NCI-H226 (cell line): Measurements from ENCODE around the gene NEUROD1.

Experiments used
- DNase-seq: peaks from one replicate; pipeline ENCODE4 v3.0.0-alpha.2; 2015

Gene NEUROD1

DNA sequence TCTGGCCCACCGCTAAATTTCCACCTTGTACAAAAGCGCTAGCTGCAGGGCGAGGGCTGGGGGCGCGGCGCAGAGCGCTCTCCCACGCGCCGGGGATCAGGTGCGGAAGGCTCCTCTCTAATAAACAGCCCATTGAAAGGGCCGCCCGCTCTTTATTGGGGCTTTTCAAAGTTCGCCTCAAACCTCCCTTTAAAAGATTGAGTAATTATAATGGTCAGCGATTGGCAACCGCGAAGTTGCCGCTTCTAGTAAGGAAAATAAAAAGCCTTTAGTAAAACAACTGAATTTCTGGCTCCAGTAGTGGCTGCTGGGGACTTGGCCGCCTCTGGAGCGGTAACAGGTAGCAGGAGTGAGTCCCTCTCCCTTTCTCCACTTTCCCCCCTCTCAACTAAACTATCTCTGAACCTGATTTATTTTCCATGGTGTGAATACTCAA is 755 bp downstream of the NEUROD1 start:
- no peak for DNase-seq

DNA sequence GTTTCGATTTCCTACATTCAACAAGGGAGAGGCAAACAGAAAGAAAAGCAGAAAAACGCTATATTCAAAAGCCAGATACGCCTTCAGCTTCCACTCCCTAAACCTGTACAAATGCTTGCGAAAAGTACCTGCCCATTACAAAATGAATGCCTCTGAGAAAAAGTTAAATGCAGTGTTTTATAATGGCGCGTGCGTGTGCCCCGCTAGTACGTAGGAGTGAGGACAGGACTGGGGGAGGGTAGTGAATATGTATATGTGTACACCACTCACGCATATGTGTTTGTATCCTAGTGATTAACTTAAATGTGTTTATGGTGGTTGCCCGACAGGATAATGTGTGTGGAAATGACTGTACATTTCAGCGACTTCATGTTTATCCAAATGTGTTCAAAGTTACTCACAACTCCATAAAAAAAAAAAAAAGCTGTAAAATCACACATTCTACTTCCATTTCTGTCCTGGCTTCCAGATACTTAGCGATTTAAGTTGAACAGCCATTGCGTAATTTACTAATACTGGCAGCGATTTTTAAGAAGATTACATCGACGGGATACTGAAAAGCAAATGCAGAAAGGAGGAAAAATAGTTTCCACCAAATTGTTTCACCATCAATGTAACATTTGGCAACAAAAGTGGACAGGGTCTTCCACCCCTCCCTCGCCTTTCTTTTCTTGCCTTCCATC is 1.3 kb downstream of the NEUROD1 start:
- no peak for DNase-seq

DNA sequence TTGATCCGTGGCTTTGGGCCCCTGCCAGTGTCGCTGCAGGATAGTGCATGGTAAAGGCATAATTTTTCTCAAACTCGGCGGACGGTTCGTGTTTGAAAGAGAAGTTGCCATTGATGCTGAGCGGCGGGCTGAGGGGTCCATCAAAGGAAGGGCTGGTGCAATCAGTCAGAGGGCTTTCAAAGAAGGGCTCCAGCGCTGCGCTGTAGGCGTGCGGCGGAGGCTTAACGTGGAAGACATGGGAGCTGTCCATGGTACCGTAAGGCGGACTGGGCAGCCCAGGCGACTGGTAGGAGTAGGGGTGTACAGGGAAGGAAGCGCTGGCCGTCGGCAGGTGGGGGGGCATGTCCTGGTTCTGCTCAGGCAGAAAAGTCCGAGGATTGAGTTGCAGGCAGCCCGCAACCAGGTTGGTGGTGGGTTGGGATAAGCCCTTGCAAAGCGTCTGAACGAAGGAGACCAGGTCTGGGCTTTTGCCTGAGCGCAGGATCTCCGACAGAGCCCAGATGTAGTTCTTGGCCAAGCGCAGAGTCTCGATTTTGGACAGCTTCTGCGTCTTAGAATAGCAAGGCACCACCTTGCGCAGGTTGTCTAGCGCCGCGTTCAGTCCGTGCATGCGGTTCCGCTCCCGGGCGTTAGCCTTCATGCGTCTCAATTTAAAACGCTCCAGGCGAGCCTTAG is 2.3 kb downstream of the NEUROD1 start:
- DNase-seq = no peak

DNA sequence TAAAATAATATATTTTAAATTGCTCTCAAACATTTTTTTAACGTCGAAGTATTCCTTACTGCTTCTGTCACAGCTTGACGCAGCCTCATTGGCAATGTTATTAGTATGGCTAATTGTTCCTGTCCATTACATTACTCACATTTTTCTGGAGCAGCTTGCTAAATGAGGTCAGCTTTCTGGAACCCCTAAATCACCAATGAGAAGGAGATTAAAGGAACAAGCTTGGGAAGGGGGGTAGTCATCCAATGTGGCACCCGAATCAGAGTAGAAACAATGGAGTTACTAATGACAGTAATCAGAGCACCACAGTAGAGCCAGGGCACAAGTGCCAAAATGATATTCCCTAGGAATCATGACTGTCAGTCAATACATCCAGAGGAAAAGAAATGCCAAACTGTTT is 5.1 kb downstream of the NEUROD1 start:
- DNase-seq = no peak

DNA sequence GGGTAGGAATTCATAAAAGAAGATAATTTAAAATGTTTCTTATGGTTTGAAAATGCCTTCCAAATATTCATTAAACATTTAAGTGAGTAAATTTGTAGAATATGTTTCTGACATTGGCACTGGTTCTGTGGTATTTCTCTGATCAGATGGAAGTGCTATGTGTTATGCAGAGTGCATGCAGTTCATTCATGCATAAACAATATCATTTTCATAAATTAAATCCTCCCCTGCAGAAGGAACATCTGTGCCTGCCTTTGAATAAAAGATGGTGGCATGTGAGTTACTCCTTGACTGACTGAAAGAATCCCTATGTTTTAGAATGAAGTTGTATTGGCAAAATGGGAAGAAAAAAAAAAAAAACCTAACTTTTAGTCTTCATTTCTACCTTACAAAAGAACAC is 5.9 kb downstream of the NEUROD1 start:
- DNase-seq = no peak

DNA sequence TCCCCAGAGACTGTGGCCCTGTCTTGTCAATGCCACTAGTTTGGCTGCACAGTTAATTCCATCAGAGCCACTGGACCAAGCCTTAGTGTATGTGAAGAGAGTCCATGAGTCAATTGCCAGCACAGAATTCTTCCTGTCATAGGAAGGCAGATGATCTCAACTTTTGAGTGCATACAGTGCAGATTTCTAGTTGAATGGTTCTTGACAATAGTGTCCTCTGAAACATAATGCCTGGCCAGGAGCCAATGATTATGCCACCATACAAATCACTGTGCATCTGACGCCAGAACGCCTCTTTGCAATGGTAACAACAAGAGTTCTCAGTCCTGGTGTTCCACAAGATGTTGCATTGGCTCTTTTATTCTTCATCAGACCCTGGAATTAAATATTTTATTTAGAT is 7.1 kb downstream of the NEUROD1 start:
- no peak for DNase-seq

DNA sequence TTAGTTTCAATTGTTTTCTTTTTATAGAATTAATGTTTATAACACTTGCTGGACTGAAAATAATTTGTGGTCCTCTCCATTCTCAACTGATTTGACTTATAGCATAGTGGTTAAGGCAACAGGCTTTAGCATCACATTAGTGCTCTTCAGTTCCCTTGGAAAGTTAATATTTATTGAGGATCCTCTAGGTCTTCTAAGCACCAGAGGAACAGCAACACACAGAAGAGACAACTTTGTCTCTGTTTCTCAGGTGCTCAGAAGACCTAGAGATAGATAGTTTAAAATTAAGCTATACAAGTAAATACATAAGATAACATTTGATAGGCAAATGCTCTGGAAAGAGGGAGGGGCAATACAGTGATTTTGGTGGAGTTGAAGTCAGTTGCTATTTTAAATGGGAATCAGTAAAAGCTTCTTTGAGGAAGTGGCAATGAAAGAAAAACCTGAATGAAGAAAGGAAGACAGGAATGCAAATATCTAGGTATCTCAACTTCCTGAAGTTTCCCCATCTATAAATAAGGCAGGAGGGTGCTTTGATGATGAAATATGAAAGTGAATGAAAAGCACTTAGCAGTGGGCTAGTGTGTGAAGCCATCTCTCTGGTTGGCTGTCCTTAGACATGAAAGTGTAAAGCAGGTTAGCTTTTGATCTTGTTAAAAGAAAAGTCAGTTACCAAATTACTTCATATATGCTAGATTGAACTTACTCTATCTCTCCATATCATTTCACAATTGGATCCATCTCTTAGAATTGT is 7.9 kb downstream of the NEUROD1 start:
- DNase-seq = no peak

DNA sequence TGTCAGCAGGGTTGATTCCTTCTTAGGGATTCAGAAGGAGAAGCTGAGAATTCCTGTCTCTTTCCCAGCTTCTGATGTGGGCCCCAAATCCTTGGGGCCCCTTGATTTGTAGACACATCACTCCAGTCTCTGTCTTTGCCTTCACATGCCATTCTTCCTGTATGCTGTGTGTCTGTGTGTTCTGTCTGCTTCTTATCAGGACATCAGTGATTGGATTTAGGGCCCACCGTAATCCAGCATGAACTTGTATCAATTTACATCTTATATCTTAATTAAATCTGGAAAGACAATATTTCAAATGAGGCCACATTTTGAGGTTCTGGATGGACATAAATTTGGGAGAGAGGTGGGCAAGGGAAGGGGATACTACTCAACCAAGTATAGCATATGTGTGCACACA is 9.7 kb downstream of the NEUROD1 start:
- DNase-seq = no peak

DNA sequence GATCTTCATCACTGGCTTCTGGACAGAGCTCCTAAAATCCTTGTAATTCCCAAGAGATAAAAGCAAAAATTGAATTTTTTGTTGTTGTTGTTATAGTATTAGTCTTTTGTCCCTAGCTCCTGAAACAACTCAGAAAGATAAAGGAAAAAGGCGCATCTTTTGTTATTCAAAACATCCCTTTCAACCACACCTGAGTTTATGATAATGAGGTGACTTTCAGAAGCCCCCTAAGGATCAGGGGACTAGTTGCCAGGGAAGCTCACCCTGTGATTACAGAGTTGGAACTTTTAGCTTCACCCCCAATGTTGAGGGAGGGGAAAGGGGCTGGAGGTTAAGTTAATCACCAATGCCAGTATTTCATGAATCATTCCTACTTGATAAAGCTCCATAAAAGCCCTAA is 13.1 kb downstream of the NEUROD1 start:
- DNase-seq = no peak

DNA sequence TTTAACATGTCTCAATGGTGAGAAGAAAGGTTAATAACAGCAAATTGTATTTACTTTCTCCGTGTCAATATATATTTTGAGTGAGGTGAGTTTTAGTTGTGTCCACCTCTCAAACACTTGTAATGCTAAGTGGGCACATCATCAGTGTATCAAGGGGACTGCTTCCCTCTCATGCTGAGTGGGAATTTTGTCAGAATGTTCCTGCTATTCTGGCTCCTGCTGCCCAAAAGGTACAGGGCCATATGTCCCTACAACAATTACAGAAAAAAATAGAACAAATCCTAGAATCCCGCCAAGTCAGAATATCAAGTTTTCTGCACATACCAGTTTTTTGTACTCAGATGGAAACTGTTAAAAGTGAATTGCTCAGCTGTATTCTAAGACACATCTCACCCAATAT is 18.0 kb downstream of the NEUROD1 start:
- no peak for DNase-seq

DNA sequence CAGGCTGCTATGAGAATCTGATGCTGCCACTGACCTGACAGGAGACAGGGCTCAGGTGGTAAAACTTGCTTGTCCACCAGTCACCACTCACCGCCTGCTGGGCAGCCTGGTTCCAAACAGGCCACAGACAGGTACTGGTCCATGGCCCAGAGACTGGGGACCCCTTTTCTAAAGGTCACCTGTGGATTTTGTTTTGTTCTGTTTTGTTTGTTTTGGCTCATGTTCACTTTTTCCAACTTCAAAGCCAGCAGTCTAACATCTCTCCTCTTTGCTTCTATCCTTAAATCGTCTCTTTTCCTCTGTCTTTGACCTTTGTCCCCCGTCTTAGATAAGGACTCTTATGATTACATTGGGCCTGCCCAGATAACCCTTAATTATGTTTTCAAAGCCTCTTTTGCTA is 20.1 kb downstream of the NEUROD1 start:
- no peak for DNase-seq

DNA sequence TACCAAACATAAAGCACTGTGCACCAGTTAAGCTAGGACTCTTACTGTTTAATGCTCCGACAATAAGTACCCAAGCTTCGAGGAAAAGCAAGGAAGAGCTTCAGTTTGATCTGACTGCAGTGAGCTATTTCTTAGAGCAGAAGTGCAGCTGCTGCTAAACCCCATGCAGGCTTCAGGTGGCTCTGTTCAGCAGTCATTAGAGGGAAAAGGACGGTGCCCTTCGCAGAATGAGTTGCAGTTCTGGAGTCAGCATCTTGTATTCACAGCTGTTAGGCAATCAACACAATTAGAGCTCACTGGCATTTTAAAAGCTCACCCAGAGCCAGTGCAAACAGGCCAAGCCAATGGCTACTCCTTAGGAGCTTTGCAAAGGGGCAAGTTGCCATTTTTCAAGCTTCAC is 21.9 kb downstream of the NEUROD1 start:
- DNase-seq = no peak

DNA sequence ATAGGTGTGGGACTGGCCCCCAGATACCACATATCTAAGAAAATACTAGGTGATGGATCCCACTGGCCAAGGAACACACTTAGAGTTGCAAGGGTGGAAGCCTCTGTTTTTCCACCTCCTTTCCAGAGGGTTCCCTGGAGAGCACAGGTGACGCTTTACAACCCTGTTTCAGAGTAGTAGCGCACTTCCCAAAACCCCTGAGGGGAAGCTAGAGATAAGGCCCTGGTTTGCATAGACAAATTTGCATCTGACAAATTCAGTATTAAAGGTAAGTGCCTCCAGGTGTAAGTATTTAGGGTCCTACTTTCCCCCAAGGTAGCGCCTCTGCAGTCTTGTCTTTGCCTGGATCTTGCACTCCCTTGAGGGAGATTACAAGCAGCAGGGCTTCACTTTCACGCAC is 22.9 kb downstream of the NEUROD1 start:
- DNase-seq = no peak

DNA sequence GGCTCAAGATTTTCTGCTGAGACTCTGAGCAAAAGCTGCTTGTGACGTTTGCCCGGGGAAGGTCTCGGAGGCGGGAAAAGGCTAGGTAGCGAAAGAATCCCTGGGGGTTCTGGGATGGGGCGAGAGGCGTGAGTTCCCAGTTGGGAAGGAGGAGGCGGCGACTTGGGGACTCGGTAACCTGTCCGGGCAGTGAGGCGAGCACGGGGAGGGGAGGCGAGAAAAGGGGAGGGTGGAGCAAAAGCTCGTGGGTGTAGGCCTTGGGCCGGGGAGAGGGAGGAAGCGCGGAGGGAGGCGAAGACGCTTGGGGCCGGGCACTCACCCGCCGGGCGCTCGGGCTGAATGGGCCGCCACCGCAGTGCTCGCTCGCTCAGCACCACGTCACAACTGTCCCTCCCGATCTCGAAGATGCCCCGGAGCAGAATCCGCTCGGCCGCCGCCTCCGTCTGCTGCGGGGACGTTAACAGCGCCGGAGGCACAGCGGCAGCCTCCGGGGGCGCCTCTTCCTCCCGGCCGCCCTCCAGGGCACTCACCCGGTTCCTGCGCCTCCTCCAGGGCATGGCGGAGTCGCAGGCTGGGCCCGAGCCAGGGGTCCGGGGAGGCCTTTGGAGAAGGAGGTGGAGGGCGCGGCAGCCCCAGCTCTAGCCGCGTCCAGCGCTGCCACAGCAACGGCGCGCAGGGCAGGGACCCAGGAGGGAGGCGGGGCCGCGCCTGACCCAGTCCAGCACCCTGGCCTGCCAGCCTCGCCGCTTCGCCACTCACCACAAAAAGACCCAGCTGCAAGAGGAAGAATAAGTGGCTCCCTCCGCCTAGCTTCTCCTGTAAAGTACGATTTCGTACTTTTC is 23.6 kb downstream of the NEUROD1 start, which contains the start of gene CERKL:
Gene CERKL (minus strand): TSS at position 656 of the 842 bp plus-strand sequence. CDS start 99 bp downstream, at position 557.
- DNase-seq = no peak

DNA sequence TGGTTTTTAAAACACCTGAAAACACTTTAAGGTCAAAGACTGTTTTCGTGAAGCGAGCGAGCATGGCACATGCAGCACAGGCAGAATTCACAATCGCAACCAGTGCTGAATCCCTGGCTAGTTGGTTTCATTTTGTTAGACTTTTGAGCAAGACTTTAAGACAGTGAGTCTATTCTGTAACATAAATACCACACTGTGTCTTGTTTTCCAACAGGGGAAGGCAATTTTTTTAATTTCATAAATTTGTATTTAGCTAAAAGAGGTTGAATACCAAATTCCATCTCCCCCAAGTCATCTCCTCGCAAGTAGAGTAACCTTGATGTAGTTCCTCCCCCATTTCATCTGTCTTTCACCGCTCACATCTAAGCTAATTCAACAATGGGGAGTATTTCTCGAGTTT is 24.8 kb downstream of the NEUROD1 start:
- DNase-seq = no peak

DNA sequence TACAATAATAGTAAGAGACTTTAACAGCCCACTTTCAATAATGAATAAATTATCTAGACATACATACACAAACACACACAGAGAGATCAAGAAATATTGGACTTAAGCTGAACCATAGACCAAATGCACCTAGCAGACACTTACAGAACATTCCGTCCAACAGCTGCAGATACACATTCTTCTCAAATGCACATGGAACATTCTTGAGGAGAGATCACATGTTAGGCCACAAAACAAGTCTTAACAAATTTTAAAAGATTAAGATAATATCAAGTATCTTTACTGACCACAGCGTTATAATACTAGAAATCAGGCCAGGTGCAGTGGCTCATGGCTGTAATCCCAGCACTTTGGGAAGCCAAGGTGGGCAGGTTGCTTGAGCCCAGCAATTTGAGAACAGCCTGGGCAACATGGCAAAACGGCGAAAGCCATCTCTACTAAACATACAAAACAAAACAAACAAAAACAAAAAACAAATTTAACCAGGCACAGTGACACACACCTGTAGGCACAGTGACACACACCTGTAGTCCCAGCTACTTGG is 30.8 kb downstream of the NEUROD1 start:
- DNase-seq = no peak

DNA sequence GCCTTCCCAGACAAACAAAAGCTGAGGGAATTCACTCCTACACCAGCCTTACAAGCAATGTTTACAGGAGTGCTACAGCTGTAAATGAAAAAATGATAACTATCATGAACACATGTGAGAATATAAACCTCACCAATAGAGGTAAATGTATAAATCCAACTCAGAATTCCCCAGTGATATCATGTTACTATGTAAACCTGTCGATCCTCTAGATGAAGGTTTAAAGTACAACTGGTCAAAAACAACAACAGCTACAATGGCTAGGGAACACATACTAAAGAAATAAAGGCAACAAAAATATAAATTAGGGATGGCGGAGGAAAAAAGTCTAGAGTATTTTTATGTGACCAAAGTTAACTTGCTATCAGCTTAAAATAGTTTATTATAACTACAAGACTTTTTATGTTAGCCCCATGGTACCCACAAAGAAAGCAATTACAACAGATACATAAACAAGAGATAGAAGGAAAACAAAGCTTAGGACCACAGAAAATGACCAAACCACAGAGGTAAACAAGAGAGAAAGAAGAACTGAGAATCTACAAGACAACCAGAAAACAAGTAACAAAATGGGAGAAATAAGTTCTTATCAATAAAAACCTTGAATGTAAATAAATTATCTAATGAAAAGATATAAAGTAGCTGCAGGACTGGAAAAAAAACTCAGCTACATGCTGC is 31.7 kb downstream of the NEUROD1 start:
- no peak for DNase-seq

DNA sequence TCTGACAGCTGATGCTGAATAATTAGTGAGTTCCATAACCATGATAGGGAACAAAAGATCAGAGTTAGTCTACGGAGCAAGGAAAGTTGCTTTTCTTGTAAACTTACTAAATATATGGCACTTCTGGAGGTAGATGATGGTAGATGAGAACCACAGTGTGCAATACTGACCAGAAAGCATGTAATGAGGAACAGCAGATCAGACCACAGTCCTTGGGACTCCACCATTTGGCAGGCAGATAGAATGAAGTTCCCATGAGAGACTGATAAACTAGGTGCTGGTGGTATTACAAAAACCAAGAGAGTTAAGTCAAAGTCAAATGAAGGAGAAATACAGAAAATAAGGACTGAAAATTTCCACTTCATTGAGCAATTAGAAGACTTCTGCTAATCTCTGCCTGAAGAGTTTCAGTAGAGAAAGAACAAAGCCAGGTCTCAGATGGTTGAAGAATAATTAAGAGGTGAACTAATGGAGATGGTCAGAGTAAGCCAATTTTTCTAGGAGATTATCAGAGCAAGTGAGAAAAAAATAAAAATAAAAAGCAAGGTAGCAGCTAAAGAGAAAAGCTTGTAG is 33.8 kb downstream of the NEUROD1 start:
- DNase-seq = no peak

DNA sequence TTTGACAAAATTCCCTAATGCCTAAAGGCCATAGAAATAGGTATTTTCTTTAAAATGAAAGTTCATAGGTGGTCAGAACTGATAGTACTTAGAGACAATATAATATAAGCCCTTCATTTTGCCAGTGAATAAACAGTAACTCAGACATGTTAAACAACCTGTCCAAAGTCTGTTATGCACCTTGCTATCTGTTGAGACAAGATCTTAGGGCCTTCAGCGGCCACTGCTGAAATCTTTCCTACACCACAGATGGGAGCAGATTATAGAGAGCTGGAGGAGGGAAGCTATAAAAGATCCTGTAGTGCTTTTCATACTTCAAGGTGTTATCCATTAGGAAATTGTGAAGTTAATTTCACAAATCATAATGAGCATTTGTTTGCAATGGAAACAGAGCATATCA is 37.2 kb downstream of the NEUROD1 start:
- no peak for DNase-seq

DNA sequence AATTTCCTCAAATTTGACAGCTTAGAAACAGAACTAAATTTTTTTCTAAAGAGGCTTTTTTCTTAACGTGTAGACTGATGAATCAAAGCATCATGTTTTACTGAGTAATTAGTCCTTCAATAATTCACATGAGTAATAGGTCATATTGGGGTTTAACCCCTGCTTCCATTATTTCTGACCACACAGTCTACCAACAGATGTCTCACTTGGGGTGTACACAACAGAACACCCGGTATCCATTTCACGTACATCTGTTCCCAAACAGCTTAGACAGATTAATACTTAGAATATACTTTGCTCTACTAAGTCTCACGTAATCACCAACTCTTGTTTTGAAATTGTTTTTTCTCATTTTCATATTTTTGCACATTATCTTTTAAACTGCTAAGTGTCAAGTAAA is 38.2 kb downstream of the NEUROD1 start:
- no peak for DNase-seq

DNA sequence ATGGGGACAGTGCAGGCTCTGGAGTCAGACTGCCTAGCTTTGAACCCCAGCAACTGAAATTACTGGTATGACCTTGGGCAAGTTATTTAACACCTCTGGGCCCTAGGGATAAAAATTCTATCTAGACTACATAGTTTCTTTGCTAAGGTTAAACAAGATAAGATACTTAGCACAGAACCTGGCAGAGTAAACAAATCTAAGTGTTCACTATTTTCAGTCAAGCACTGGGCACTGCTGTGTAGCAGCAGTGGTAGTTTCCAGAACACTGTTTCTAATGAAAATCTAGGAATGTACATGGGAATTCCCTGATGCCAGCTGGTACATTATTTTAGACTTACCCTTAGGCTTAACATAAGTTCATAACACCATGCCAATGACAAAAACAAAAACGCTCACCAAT is 40.6 kb downstream of the NEUROD1 start:
- no peak for DNase-seq
